Sigmoid colon (tissue), 7 donors: Measurements from ENCODE around the gene CTIF. TPM values are rescaled to one million over a fixed set of nuclear protein-coding genes. Genes with fewer than 3 reads are reported as not detected.

Experiments used
- DNase-seq: peaks from one replicate; pipeline ENCODE4 v3.0.0-alpha.2; 2019
- H3K27ac ChIP-seq, 4 donors: fragments of 200-600 bp; sonication (generic); one replicate each; pipeline ENCODE4 v1.5.1; 2016 to 2019; ENCODE audit warnings: mild to moderate bottlenecking in 1 of 4
- H3K27me3 ChIP-seq, 3 donors: fragments of 200-600 bp; sonication (generic); one replicate each; pipeline ENCODE4 v1.5.1; 2019; ENCODE audit warnings: mild to moderate bottlenecking in 1 of 3
- H3K36me3 ChIP-seq, 4 donors: fragments of 200-600 bp; sonication (generic); one replicate each; pipeline ENCODE4 v1.5.1; 2016 to 2019
- H3K4me1 ChIP-seq, 4 donors: fragments of 200-600 bp; sonication (generic); one replicate each; pipeline ENCODE4 v1.5.1; 2017 to 2019
- H3K4me3 ChIP-seq, 4 donors: fragments of 200-600 bp; sonication (generic); one replicate each; pipeline ENCODE4 v1.5.1; 2017 to 2019; ENCODE audit warnings: mild to moderate bottlenecking in 2 of 4, moderate library complexity in 1 of 4
- H3K9me3 ChIP-seq, 4 donors: fragments of 200-600 bp in 3 of 4; sonication (generic) in 3 of 4; one replicate each; pipeline versions ENCODE4 v1.5.1 to v1.6.1; 2013 to 2019
- CTCF ChIP-seq, 4 experiments: fragments of 450-650 bp in 3 of 4; fragments of 200-600 bp in 1 of 4; IDR thresholded peaks; one replicate each; pipeline ENCODE4 v1.5.1; 2016 to 2019; ENCODE audit warnings: antibody characterized with exemption in 4 of 4, mild to moderate bottlenecking in 3 of 4, moderate library complexity in 2 of 4
- EP300 ChIP-seq, 4 donors: sonication (generic); formaldehyde crosslinking; IDR thresholded peaks; one replicate each; pipeline ENCODE4 v1.6.1; 2017; ENCODE audit warnings: antibody characterized with exemption in 4 of 4
- POLR2A ChIP-seq, 2 donors: fragments of 450-650 bp; IDR thresholded peaks; one replicate each; pipeline ENCODE4 v1.6.1; 2016; ENCODE audit warnings: antibody characterized with exemption in 2 of 2, mild to moderate bottlenecking in 2 of 2, moderate library complexity in 2 of 2
- POLR2AphosphoS5 ChIP-seq, 4 donors: sonication (generic); formaldehyde crosslinking; IDR thresholded peaks; one replicate each; pipeline ENCODE4 v1.6.1; 2017; ENCODE audit warnings: antibody characterized with exemption in 4 of 4
- WGBS, 2 donors: extraction: QIAGEN DNeasy Blood & Tissue Kit; methylation state at CpG; one replicate each; pipeline ENCODE4 v1.1.7; 2013; 5-methylcytosine and 5-hydroxymethylcytosine counted together
- intact Hi-C: fragments of 100-400 bp; cut with DNase I; formaldehyde crosslinking; loops from one replicate; pipeline ENCODE4 v1.15.1; 2023
- polyA plus RNA-seq, 3 donors: library from polyadenylated mRNA; stranded (reverse); fragments of 200-250 nt; gene quantifications; one replicate each; pipeline ENCODE4 v1.2.3, GENCODE V29; 2013
- total RNA-seq, 4 donors: library from RNA; depleted of rRNA; stranded (reverse); fragments of >200 nt; gene quantifications; one replicate each; pipeline ENCODE4 v1.1.0, GENCODE V29; 2016
- donor health status: healthy with polysubstance abuse.
- donor health status: Bipolar disorder and iron deficiency.
- donor health status: healthy.

CTIF gene
- total and polyA plus RNA-seq, 7 donors = 3.6 to 65.9 (median 22.5) TPM

GRCh38 chr18:48658721-48659120 lies 119.9 kb downstream of the CTIF start:
- H3K4me1 ChIP-seq = peaks cover 0 to 26% (median 10%) of the 10 kb centered on the region in 4 donors

GRCh38 chr18:48659188-48660009 lies 120.6 kb downstream of the CTIF start:
- Histone ChIP-seq H3K4me1 (peaks cover 0 to 31% (median 16%) of the 10 kb centered on the region in 4 donors), H3K9me3 (no peaks in the 10 kb centered on the region), H3K36me3 (no peaks in the 10 kb centered on the region), H3K27ac (no peak overlapping the region), H3K27me3 (no peaks in the 10 kb centered on the region), H3K4me3 (no peak overlapping the region)
- WGBS, 2 donors = 94 to 95% methylated on average over 19 of the region's 19 CpGs
- TF ChIP-seq POLR2AphosphoS5 (IDR thresholded peaks at IDR 0.05) = no peak
- TF ChIP-seq CTCF (IDR thresholded peaks at IDR 0.05) = no peak
- TF ChIP-seq POLR2A (IDR thresholded peaks at IDR 0.05) = no peak
- no peak for TF ChIP-seq EP300 (IDR thresholded peaks at IDR 0.05)
- intact Hi-C loops = loop anchor here (5.0 kb wide), 1 partner anchor 122 kb away; the partner anchor contains the start of gene CTIF
- DNase-seq = peak; percentile 52

More at GRCh38 chr18:48658721-48659120, 119.9 kb downstream of the CTIF start:
- no peaks in the 10 kb centered on the region for H3K36me3 ChIP-seq
- WGBS, 2 donors = 75 to 81% methylated on average over 5 of the region's 5 CpGs
- H3K27ac ChIP-seq = no peak overlapping the region
- no peak for TF ChIP-seq POLR2A (IDR thresholded peaks at IDR 0.05)
- TF ChIP-seq EP300 (IDR thresholded peaks at IDR 0.05) = no peak
- TF ChIP-seq CTCF (IDR thresholded peaks at IDR 0.05) = no peak
- no peak for TF ChIP-seq POLR2AphosphoS5 (IDR thresholded peaks at IDR 0.05)
- no peaks in the 10 kb centered on the region for H3K9me3 ChIP-seq
- intact Hi-C loops = no loop called here
- no peak overlapping the region for H3K4me3 ChIP-seq
- DNase-seq = peak; percentile 52
- no peaks in the 10 kb centered on the region for H3K27me3 ChIP-seq

GRCh38 chr18:48660346-48661228 lies 121.8 kb downstream of the CTIF start:
- Histone ChIP-seq H3K4me1 (peaks cover 0 to 34% (median 18%) of the 10 kb centered on the region in 4 donors), H3K27me3 (no peaks in the 10 kb centered on the region), H3K36me3 (peaks cover 0 to 6% (median 0%) of the 10 kb centered on the region in 4 donors), H3K27ac (peak overlapping the region in 1 of 4 donors; percentile 1), H3K4me3 (no peak overlapping the region), H3K9me3 (no peaks in the 10 kb centered on the region)
- TF ChIP-seq CTCF (IDR thresholded peaks at IDR 0.05) (no peak), EP300 (IDR thresholded peaks at IDR 0.05) (no peak), POLR2AphosphoS5 (IDR thresholded peaks at IDR 0.05) (no peak)
- 86 to 90% methylated on average over 7 of the region's 7 CpGs for WGBS, 2 donors
- intact Hi-C loops = loop anchor here (5.0 kb wide), 1 partner anchor 123 kb away; the partner anchor contains the start of gene CTIF
- peak; percentile 58 for DNase-seq

GRCh38 chr18:48661421-48661820 lies 122.6 kb downstream of the CTIF start:
- Histone ChIP-seq H3K36me3 (peaks cover 0 to 14% (median 1%) of the 10 kb centered on the region in 4 donors), H3K4me3 (no peak overlapping the region), H3K9me3 (no peaks in the 10 kb centered on the region), H3K4me1 (peaks cover 0 to 34% (median 18%) of the 10 kb centered on the region in 4 donors), H3K27ac (peak overlapping the region in 1 of 4 donors; percentile 17), H3K27me3 (no peaks in the 10 kb centered on the region)
- 73 to 85% methylated on average over 7 of the region's 7 CpGs for WGBS, 2 donors
- peak; percentile 42 for DNase-seq
- intact Hi-C loops = loop anchor here (5.0 kb wide), 1 partner anchor 124 kb away; the partner anchor contains the start of gene CTIF
- TF ChIP-seq POLR2A (IDR thresholded peaks at IDR 0.05) (no peak), CTCF (IDR thresholded peaks at IDR 0.05) (no peak), POLR2AphosphoS5 (IDR thresholded peaks at IDR 0.05) (no peak), EP300 (IDR thresholded peaks at IDR 0.05) (no peak)
